ENCODE results near the gene GALNT13.

GALNT13 gene

GRCh38 chr2:154132827-154133226, 261.1 kb downstream of the GALNT13 start:
- no peak for DNase-seq

- no peak for DNase-seq
Observed at GRCh38 chr2:154133823-154134222, 262.1 kb downstream of the GALNT13 start.

GRCh38 chr2:154140249-154141025, 268.7 kb downstream of the GALNT13 start:
- no peak for DNase-seq

- DNase-seq: no peak
Observed at GRCh38 chr2:154142480-154142879, 270.8 kb downstream of the GALNT13 start.

DNA sequence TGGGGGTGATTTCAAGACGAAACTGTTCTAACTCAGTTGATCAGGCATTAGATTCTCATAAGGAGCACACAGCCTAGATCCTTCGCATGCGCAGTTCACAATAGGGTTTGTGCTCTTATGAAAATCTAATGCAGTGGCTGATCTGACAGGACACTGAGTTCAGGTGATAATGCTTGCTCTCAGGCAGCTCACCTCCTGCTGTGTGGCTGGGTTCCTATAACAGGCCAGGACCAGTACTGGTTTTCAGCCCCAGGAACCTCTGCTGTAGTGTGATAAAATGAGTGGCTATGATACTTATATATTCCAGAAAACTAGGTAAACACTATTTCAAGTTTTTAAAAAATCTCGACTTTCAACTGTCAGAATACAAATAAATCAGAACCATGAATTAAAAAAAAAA, 271.4 kb downstream of the GALNT13 start:
- DNase-seq: no peak

- DNase-seq: no peak
Observed at GRCh38 chr2:154158101-154158500, 286.4 kb downstream of the GALNT13 start.

- DNase-seq: no peak
Observed at GRCh38 chr2:154161286-154161685, 289.6 kb downstream of the GALNT13 start.

DNA sequence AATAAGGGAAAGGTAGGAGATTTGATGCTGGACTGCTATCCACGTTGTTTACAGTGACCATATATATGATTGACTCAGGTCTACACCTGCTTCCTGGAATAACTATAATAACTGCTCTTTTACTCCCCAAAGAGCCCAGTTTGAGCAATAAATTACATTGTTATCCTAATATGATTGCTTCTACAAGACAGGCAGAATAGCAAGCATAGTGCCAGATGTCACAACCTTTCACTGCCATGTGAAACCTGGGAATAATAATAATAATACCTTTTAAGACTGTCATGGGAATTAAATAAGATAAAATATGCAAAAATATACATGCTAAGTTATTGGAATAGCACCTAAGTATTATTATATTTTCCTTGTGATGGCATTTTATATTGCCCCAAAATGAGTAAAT, 298.7 kb downstream of the GALNT13 start:
- DNase-seq: no peak

- DNase-seq: no peak
Observed at GRCh38 chr2:154173164-154173563, 301.4 kb downstream of the GALNT13 start.

- DNase-seq: no peak
Observed at GRCh38 chr2:154173919-154174318, 302.2 kb downstream of the GALNT13 start.

GRCh38 chr2:154182008-154182407, 310.3 kb downstream of the GALNT13 start:
- no peak for DNase-seq

GRCh38 chr2:154187948-154188347, 316.2 kb downstream of the GALNT13 start:
- no peak for DNase-seq

DNA sequence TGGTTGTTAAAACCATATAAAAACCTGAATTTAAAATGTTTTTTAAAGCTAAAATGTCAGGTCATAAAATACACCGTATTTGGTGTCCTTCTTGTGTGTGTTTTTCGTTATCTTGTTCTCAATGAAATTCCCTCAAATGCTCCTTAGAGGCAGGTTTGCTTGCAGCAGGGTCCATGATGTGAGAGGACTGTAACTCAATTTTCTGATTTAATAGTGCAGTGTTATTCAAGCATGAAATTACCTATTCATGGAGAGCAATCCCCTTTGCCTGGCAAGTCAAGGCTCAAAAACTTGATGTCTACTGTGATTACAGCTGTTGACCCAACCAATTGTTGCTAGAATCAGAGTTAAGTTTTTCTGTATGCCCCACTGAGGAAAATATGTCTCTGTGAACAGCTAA, 318.2 kb downstream of the GALNT13 start:
- DNase-seq: no peak

- peak; percentile 0 for DNase-seq
Observed at GRCh38 chr2:154193246-154193645, 321.5 kb downstream of the GALNT13 start.

DNA sequence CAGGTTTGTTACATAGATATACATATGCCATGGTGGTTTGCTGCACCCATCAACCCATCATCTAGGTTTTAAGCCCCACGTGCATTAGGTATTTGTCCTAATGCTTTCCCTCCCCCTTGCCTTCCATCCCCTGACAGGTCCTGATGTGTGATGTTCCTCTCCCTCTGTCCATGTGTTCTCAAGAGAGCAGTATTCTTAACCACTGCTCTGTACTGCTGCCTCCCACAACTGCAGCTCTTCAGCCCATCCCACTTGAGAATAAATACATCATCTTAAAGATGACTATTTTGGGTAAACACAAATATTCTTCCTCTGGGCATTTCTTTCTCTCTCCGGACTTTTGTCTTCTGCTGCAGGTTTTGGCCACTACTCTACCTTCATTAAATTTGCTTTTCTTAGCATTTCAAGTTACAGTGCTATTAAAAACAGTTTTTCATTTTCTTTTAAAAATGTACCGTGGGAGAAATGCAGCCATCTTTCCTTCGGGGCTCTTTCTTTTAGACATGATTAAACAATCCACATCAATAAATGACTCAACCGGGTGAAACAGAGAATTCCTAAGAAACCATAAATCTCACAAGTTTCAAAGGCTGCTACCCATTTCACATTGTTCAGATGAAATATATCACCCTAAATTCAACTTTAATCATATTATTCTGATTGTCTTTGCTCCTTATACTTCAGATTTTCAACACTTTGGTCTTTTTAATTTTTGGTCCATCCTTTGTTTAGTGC, 323.4 kb downstream of the GALNT13 start:
- DNase-seq: peak; percentile 25

- peak; percentile 21 for DNase-seq
Observed at GRCh38 chr2:154195644-154196195, 324.0 kb downstream of the GALNT13 start.

DNA sequence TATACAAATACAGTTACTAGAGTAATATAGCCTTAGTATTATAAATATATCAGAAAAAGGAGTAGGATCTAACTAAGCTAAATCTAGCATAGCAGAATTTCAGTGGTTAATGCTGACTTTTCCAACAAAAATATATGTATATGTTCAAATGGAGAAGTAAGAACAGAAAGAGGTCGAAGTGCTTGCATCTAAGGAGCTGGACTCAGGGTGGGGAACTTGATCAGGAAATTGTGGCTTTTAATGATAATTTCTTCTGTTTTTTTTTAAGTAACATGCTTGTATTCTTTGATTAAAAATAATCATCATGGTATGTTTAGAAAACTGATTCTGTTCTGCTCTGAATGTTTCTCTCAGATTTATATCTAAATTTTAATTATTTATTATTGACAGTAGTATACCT, 327.1 kb downstream of the GALNT13 start:
- DNase-seq: no peak

GRCh38 chr2:154203206-154203605, 331.5 kb downstream of the GALNT13 start:
- no peak for DNase-seq

- no peak for DNase-seq
Observed at GRCh38 chr2:154203902-154204301, 332.2 kb downstream of the GALNT13 start.

DNA sequence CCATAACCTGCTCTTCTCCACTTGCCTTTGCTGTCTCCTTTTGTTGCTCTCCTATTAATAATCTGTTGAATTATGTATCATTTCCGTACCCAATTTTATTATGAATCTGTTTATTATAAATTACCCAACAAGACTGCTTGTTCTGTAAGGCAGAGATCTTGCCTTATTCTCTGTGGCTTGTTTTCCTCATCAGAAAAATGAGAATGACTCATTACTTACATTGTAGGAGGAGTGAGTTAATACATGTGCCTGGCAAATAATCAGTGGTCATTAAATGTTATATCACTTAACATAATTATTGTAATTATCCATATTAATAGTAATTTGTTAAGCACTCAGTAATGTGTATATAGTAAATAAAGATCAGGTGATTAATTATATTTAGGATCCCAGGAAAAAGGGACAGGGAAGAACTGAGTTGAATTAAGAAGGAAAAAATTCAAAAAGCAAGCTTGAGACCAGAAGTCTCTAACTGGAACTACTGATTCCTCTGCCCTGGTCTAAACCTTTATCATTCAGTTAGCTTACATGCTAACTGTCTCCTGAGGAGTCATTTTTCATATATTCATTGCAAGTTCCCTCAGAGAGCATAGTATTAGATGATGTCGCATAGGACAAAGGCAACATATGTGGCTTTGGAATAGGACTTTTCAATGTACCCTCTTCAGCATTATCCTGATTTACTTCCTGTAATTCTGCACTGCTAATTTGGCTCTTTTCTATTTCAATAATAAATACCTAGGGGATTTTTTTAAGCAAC, 335.7 kb downstream of the GALNT13 start:
- DNase-seq: no peak

GRCh38 chr2:154223726-154224125, 352.0 kb downstream of the GALNT13 start:
- DNase-seq: no peak

GRCh38 chr2:154226931-154227330, 355.2 kb downstream of the GALNT13 start:
- no peak for DNase-seq

- no peak for DNase-seq
Observed at GRCh38 chr2:154228566-154229280, 357.0 kb downstream of the GALNT13 start.
